CD14-positive monocyte (primary cell): ENCODE data around the gene TMEM79. TPM values are rescaled to one million over a fixed set of nuclear protein-coding genes. Genes with fewer than 3 reads are reported as not detected.
A peak's percentile ranks its signal among the peaks of the same experiment; 100 is the strongest.

ENCODE experiments used
- DNase-seq, 3 donors: peaks; one replicate each; pipeline ENCODE4 v3.0.0-alpha.2; 2011 to 2022
- H2AFZ ChIP-seq: 2 replicates; pipeline ENCODE4 v1.6.0; 2012; ENCODE audit warnings: mild to moderate bottlenecking, low read depth, low read length, inconsistent platforms; ENCODE audit not compliant: insufficient read depth, poor library complexity, severe bottlenecking
- H3K27ac ChIP-seq, 2 donors: 1 replicate in 1 of 2; 2 replicates in 1 of 2; pipeline ENCODE4 v1.5.1; 2012 to 2013; ENCODE audit warnings: low read length in 2 of 2, control low read depth in 1 of 2, inconsistent platforms in 1 of 2, low read depth in 1 of 2, mild to moderate bottlenecking in 1 of 2
- H3K27me3 ChIP-seq, 2 donors: one replicate each; pipeline versions ENCODE4 v1.6.0 to v1.6.1; 2011 to 2013; ENCODE audit warnings: low read length in 2 of 2; ENCODE audit not compliant: control insufficient read depth in 2 of 2, insufficient read depth in 2 of 2
- H3K36me3 ChIP-seq, 2 donors: replicated peaks in 1 of 2; 1 replicate in 1 of 2; 2 replicates in 1 of 2; pipeline versions ENCODE4 v1.5.1 to v1.6.1; 2012 to 2013; ENCODE audit warnings: low read length in 2 of 2, control low read depth in 1 of 2, inconsistent platforms in 1 of 2, mild to moderate bottlenecking in 1 of 2; ENCODE audit not compliant: insufficient read depth in 2 of 2, control insufficient read depth in 1 of 2
- H3K4me1 ChIP-seq, 2 donors: 1 replicate in 1 of 2; 2 replicates in 1 of 2; pipeline versions ENCODE4 v1.5.1 to v1.6.1; 2012 to 2013; ENCODE audit warnings: low read length in 2 of 2, control low read depth in 1 of 2, inconsistent platforms in 1 of 2, mild to moderate bottlenecking in 1 of 2, moderate library complexity in 1 of 2; ENCODE audit not compliant: insufficient read depth in 2 of 2, control insufficient read depth in 1 of 2
- H3K4me2 ChIP-seq: replicated peaks from 2 replicates; pipeline ENCODE3; 2012; ENCODE audit warnings: low read length, moderate library complexity, mild to moderate bottlenecking; ENCODE audit not compliant: poor library complexity, severe bottlenecking; ENCODE audit errors: extremely low read depth
- H3K4me3 ChIP-seq, 3 experiments: fragments of 200-600 bp in 1 of 3; sonication (generic) in 1 of 3; replicated peaks in 1 of 3; 1 replicate in 2 of 3; 2 replicates in 1 of 3; pipeline ENCODE4 v1.5.1; 2011 to 2013; ENCODE audit warnings: low read length in 3 of 3, mild to moderate bottlenecking in 3 of 3, control low read depth in 2 of 3, low read depth in 2 of 3, inconsistent platforms in 1 of 3, moderate library complexity in 1 of 3
- H3K79me2 ChIP-seq: 2 replicates; pipeline ENCODE4 v1.6.0; 2012; ENCODE audit warnings: mild to moderate bottlenecking, control low read depth, inconsistent platforms, low read length, moderate library complexity; ENCODE audit not compliant: insufficient read depth
- H3K9ac ChIP-seq: 2 replicates; pipeline ENCODE4 v1.6.0; 2017; ENCODE audit warnings: low read length, mild to moderate bottlenecking; ENCODE audit not compliant: insufficient read depth, poor library complexity, severe bottlenecking
- H3K9me3 ChIP-seq, 2 donors: replicated peaks in 1 of 2; 1 replicate in 1 of 2; 2 replicates in 1 of 2; pipeline versions ENCODE4 v1.5.1 to v1.6.1; 2012 to 2013; ENCODE audit warnings: low read length in 2 of 2, control low read depth in 1 of 2; ENCODE audit not compliant: control insufficient read depth in 1 of 2, insufficient read depth in 1 of 2
- H4K20me1 ChIP-seq: 2 replicates; pipeline ENCODE4 v1.6.0; 2012; ENCODE audit warnings: mild to moderate bottlenecking, low read length, control low read depth, moderate library complexity; ENCODE audit not compliant: insufficient read depth
- H3K27ac Mint-ChIP-seq, 7 donors: one replicate each; pipeline ENCODE4 v1.8.0; 2020; ENCODE audit warnings: mild to moderate bottlenecking in 7 of 7, mixed read lengths in 7 of 7, moderate library complexity in 6 of 7, inconsistent platforms in 2 of 7
- H3K27me3 Mint-ChIP-seq, 3 donors: one replicate each; pipeline ENCODE4 v1.8.0; 2021 to 2022; ENCODE audit warnings: low read depth in 3 of 3, mild to moderate bottlenecking in 3 of 3, mixed read lengths in 3 of 3, moderate library complexity in 3 of 3, inconsistent platforms in 1 of 3
- H3K36me3 Mint-ChIP-seq, 2 donors: one replicate each; pipeline ENCODE4 v1.8.0; 2020; ENCODE audit warnings: mixed read lengths in 2 of 2, inconsistent platforms in 1 of 2, mild to moderate bottlenecking in 1 of 2
- H3K4me1 Mint-ChIP-seq: one replicate; pipeline ENCODE4 v1.8.0; 2020; ENCODE audit warnings: mild to moderate bottlenecking, mixed read lengths
- H3K4me3 Mint-ChIP-seq, 2 donors: one replicate each; pipeline ENCODE4 v1.8.0; 2020; ENCODE audit warnings: mild to moderate bottlenecking in 2 of 2, mixed read lengths in 2 of 2, moderate library complexity in 1 of 2
- H3K9me3 Mint-ChIP-seq, 7 donors: one replicate each; pipeline ENCODE4 v1.8.0; 2020 to 2022; ENCODE audit warnings: mixed read lengths in 7 of 7, mild to moderate bottlenecking in 6 of 7, moderate library complexity in 6 of 7, inconsistent platforms in 2 of 7
- WGBS: methylation state at CpG from one replicate; pipeline ENCODE4 v1.1.5; 2013; ENCODE audit warnings: missing lambda C conversion rate; ENCODE audit not compliant: insufficient coverage; 5-methylcytosine and 5-hydroxymethylcytosine counted together
- intact Hi-C, 2 donors: fragments of 100-400 bp; cut with micrococcal nuclease; formaldehyde crosslinking; loops; one replicate each; pipeline versions ENCODE4 v1.15.0 to v1.15.1; 2023
- polyA plus RNA-seq, 3 donors: library from polyadenylated mRNA; depleted of rRNA in 1 of 3; unstranded in 2 of 3; stranded (reverse) in 1 of 3; fragments of 300-500 nt in 2 of 3; fragments of >200 nt in 1 of 3; fragmentation: Illumina TruSeq in 2 of 3; gene quantifications; 1 replicate in 2 of 3; 2 replicates in 1 of 3; pipeline ENCODE4 v1.2.3, GENCODE V29; 2012 to 2021
- TF ChIP-seq, protein P1 (sequence below): fragments of 200-600 bp; IDR thresholded peaks from one replicate; pipeline ENCODE4 v1.8.0; 2022; ENCODE audit warnings: antibody characterized with exemption, mild to moderate bottlenecking

The TMEM79 gene
- polyA plus RNA-seq, 3 donors: 1.2 to 12.0 (median 1.4) TPM

DNA sequence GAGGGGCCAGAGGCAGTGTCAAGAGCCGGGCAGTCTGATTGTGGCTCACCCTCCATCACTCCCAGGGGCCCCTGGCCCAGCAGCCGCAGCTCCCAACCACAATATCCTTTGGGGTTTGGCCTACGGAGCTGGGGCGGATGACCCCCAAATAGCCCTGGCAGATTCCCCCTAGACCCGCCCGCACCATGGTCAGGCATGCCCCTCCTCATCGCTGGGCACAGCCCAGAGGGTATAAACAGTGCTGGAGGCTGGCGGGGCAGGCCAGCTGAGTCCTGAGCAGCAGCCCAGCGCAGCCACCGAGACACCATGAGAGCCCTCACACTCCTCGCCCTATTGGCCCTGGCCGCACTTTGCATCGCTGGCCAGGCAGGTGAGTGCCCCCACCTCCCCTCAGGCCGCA lies 42.2 kb upstream of the TMEM79 start, which contains the start of gene BGLAP:
BGLAP (plus strand) TSS at position 259 of the 400 bp plus-strand sequence; CDS start at position 307, 48 bp downstream.
- Histone ChIP-seq H3K4me2 (no peak within 1 kb of the TSS), H3K9me3 (peaks cover 0 to 12% of the 10 kb centered on the region in 2 donors), H3K36me3 (peaks cover 33 to 41% of the 10 kb centered on the region in 2 donors), H3K4me1 (peaks cover 9 to 14% of the 10 kb centered on the region in 2 donors), H3K9ac (peak within 1 kb of the TSS; percentile 4), H4K20me1 (peaks cover 11% of the 10 kb centered on the region), H2AFZ (no peak within 1 kb of the TSS), H3K27me3 (peaks cover 10 to 27% of the 10 kb centered on the region in 2 donors), H3K27ac (no peak within 1 kb of the TSS), H3K4me3 (no peak within 1 kb of the TSS), H3K79me2 (no peaks in the 10 kb centered on the region)
- Mint-ChIP-seq H3K4me1 (peaks cover 14% of the 10 kb centered on the region), H3K27me3 (peaks cover 19 to 35% (median 33%) of the 10 kb centered on the region in 3 donors), H3K27ac (no peak within 1 kb of the TSS), H3K36me3 (peaks cover 46 to 52% of the 10 kb centered on the region in 2 donors), H3K9me3 (peaks cover 0 to 9% (median 0%) of the 10 kb centered on the region in 7 donors), H3K4me3 (no peak within 1 kb of the TSS)
- 45% methylated on average over 6 of the region's 14 CpGs for WGBS
- DNase-seq: no peak
- TF ChIP-seq, protein P1, sequence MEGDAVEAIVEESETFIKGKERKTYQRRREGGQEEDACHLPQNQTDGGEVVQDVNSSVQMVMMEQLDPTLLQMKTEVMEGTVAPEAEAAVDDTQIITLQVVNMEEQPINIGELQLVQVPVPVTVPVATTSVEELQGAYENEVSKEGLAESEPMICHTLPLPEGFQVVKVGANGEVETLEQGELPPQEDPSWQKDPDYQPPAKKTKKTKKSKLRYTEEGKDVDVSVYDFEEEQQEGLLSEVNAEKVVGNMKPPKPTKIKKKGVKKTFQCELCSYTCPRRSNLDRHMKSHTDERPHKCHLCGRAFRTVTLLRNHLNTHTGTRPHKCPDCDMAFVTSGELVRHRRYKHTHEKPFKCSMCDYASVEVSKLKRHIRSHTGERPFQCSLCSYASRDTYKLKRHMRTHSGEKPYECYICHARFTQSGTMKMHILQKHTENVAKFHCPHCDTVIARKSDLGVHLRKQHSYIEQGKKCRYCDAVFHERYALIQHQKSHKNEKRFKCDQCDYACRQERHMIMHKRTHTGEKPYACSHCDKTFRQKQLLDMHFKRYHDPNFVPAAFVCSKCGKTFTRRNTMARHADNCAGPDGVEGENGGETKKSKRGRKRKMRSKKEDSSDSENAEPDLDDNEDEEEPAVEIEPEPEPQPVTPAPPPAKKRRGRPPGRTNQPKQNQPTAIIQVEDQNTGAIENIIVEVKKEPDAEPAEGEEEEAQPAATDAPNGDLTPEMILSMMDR: no peak
- intact Hi-C loops: no loop called here

GRCh38 chr1:156242738-156243137 lies 41.4 kb upstream of the TMEM79 start:
- peaks cover 0 to 12% of the 10 kb centered on the region in 2 donors for H3K9me3 ChIP-seq
- H3K79me2 ChIP-seq: no peaks in the 10 kb centered on the region
- Mint-ChIP-seq H3K4me3 (no peak overlapping the region), H3K9me3 (peaks cover 0 to 9% (median 0%) of the 10 kb centered on the region in 7 donors), H3K36me3 (peaks cover 40 to 44% of the 10 kb centered on the region in 2 donors), H3K27ac (no peak overlapping the region), H3K4me1 (peaks cover 14% of the 10 kb centered on the region), H3K27me3 (peaks cover 21 to 40% (median 35%) of the 10 kb centered on the region in 3 donors)
- 99% methylated on average over 10 of the region's 10 CpGs for WGBS
- TF ChIP-seq, protein P1: no peak
- H3K4me3 ChIP-seq: no peak overlapping the region
- H3K27me3 ChIP-seq: peaks cover 10 to 31% of the 10 kb centered on the region in 2 donors
- H3K27ac ChIP-seq: no peak overlapping the region
- H3K4me1 ChIP-seq: peaks cover 9 to 14% of the 10 kb centered on the region in 2 donors
- H4K20me1 ChIP-seq: peaks cover 19% of the 10 kb centered on the region
- no peak overlapping the region for H3K4me2 ChIP-seq
- no peak overlapping the region for H3K9ac ChIP-seq
- H2AFZ ChIP-seq: no peak overlapping the region
- H3K36me3 ChIP-seq: peaks cover 27 to 33% of the 10 kb centered on the region in 2 donors
- intact Hi-C loops: no loop called here
- DNase-seq: no peak
